Activated naive CD4-positive, alpha-beta T cell treated with anti-CD3 and anti-CD28 coated beads, Interleukin-2, amount 50 U/mL, for 24 hours (primary cell): ENCODE data around the gene ARID5B.

Experiments used
- H3K27ac Mint-ChIP-seq: one replicate; pipeline ENCODE4 v1.8.0; 2021; ENCODE audit warnings: mild to moderate bottlenecking, mixed read lengths
- H3K27me3 Mint-ChIP-seq: one replicate; pipeline ENCODE4 v1.8.0; 2021; ENCODE audit warnings: mixed read lengths
- H3K36me3 Mint-ChIP-seq: one replicate; pipeline ENCODE4 v1.8.0; 2021; ENCODE audit warnings: mixed read lengths
- H3K4me1 Mint-ChIP-seq: one replicate; pipeline ENCODE4 v1.8.0; 2021; ENCODE audit warnings: mixed read lengths
- H3K4me3 Mint-ChIP-seq: one replicate; pipeline ENCODE4 v1.8.0; 2021; ENCODE audit warnings: mild to moderate bottlenecking, mixed read lengths
- H3K9me3 Mint-ChIP-seq: one replicate; pipeline ENCODE4 v1.8.0; 2021; ENCODE audit warnings: mixed read lengths

Gene ARID5B

DNA sequence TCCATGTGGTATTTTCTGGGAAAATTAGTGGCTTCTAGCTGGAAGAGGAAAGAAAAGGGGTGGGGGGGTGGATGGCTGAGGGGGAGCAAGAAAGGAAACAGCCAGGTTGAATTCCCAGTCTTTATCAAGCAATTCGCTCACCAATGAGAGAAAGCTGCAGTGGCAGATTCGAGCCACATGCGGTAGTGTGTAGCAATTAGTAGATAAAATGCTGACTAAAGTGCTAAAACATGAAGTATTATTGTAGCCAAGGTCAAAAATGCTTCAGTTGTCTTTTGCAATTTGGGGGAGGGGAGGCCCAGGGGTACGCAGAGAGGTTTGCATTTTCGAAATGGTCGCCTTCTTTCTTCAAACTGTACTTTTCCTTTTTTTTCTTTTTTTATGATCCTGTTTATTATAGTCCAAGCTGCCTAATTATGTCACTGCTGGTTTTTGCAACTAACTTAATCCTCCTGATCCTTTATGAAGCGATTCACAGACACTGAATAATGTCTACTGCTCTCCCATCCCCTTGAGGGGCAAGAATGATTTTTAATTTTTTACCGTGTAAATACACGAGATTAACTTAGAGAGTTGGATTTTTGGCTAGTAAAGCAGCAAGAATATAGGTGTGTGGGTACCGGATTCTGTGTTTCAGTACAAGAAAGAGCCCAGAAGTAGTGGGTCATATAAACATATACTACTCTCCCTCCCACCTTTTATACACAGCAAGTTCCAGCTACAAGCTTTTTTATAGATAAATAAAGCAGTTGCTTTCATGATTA is 3.6 kb upstream of the ARID5B start:
- H3K4me3 Mint-ChIP-seq = peak overlapping the region; percentile 88
- no peaks in the 10 kb centered on the region for H3K9me3 Mint-ChIP-seq
- peak overlapping the region; percentile 96 for H3K27ac Mint-ChIP-seq
- no peaks in the 10 kb centered on the region for H3K27me3 Mint-ChIP-seq
- H3K36me3 Mint-ChIP-seq = no peaks in the 10 kb centered on the region
- H3K4me1 Mint-ChIP-seq = peaks cover 45% of the 10 kb centered on the region

DNA sequence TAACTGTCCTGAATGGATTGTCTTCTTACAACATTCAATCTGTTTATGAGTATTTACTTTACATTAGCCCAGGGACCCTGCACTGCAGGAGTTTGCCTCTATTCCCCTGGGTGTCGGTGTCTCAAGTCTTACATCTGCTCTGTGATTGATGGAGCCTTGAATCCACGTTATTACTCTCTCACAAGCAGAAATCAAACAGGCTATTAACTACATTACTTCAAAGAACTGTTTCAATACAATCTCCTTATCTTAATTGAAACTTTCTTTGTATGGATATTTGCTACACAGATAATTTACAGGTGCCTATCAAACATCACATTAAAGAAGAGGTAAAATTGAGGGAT is 3.1 kb upstream of the ARID5B start:
- H3K4me3 Mint-ChIP-seq = peak overlapping the region; percentile 88
- H3K4me1 Mint-ChIP-seq = peaks cover 45% of the 10 kb centered on the region
- H3K9me3 Mint-ChIP-seq = no peaks in the 10 kb centered on the region
- no peaks in the 10 kb centered on the region for H3K27me3 Mint-ChIP-seq
- no peaks in the 10 kb centered on the region for H3K36me3 Mint-ChIP-seq
- H3K27ac Mint-ChIP-seq = peak overlapping the region; percentile 96

DNA sequence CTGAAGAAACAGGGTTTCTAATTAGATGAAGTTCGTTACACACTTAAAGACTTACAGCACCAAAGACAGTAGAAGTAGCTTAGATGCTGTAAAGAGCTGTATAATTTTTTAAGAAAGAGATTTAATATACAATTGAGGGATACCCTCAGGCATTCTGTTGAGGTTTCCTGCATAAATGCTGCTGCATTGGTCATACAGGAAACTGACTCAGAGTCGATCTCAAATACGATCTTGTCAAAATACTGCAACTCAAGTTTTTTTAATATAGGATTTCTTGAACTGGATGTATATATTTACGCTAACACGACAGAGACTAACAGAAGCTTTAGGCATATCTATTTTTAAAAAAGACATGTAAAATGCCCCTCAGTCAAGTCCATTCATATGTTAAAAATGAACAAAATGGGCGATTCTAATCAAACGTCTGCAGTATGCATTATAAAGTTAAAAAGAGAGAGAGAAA is 2.4 kb upstream of the ARID5B start:
- H3K36me3 Mint-ChIP-seq = no peaks in the 10 kb centered on the region
- H3K4me1 Mint-ChIP-seq = peaks cover 42% of the 10 kb centered on the region
- H3K27ac Mint-ChIP-seq = peak overlapping the region; percentile 96
- H3K9me3 Mint-ChIP-seq = no peaks in the 10 kb centered on the region
- H3K4me3 Mint-ChIP-seq = peak overlapping the region; percentile 91
- H3K27me3 Mint-ChIP-seq = no peaks in the 10 kb centered on the region

DNA sequence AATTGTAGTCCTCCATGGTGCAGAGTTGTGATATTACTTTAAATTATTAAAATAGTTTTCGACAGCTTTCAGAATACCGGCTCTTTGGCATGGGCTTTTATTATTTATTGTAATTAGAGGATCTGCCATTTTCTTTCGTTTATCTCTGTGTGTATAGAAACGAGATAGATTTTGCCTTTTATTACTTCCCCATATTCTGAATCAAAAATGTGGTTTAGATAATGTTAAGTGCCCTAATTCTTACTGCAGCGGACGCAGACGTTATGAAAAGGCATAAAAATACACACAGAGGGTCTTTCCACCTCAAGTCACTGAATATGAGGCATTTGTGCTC is 1.9 kb upstream of the ARID5B start:
- Mint-ChIP-seq H3K27ac (peak overlapping the region; percentile 96), H3K27me3 (no peaks in the 10 kb centered on the region), H3K4me3 (peak overlapping the region; percentile 91), H3K36me3 (peaks cover 3% of the 10 kb centered on the region), H3K9me3 (no peaks in the 10 kb centered on the region), H3K4me1 (peaks cover 42% of the 10 kb centered on the region)

DNA sequence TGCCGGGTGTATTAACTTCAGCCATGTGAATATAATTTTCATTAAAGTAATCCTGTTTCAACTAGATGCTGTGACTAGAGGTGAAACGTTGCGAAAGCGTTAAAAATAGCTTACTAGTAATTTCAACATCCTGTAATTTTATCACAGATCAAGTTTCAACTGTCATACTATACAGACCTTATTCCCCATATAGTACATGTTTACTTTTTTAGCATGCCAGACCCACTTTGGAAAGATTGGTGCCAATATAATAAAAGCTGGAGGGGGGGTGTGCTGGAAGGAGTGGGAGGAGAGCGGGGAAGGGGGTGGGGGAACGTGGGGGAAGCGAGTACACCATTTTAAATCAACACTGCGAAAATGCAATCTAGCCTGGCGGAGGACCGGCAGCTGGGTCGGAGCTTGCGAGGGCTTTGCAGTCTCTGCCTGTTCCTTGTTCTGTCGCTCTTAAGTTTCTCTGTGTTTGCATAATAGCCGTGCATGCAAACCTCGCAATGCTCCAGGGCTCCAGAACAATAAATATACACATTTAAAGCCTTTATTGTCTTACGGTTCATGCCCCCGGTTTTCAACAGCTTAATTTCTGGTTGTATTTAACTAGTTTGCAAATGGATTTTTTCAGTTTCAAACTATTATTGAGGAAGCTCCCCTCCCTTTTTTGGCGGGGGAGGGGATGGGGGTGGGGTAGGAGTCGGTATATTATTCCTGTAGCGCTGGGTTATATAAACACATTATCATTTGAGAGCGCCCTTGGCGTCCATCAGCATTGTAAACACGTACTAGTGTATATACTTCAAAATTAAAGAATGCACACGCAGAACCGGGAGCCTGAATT is 1.3 kb upstream of the ARID5B start:
- Mint-ChIP-seq H3K27me3 (no peaks in the 10 kb centered on the region), H3K36me3 (peaks cover 4% of the 10 kb centered on the region), H3K4me1 (peaks cover 48% of the 10 kb centered on the region), H3K27ac (peak overlapping the region; percentile 96), H3K9me3 (no peaks in the 10 kb centered on the region), H3K4me3 (peak overlapping the region; percentile 91)

DNA sequence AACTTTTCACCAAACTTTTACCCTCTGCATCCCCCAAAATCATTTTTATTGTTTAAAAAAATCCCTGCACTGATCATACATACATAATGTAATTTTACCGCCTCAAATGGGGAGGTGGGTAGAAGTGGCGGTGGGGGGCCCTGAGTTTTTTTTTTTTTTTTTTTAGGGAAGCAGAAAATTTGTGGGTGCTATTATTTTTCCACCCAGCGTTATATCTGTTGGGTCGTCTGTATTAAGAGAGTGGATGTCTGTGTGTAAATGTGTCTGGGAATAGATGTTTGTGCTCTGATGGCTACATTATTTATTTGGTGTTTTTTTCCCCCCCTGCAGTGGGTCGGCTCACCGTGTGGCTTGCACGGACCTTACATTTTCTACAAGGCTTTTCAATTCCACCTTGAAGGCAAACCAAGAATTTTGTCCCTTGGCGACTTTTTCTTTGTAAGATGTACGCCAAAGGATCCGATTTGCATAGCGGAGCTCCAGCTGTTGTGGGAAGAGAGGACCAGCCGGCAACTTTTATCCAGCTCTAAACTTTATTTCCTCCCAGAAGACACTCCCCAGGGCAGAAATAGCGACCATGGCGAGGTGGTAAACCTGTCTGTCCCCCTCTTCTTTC is 438 bp downstream of the ARID5B start:
- H3K4me3 Mint-ChIP-seq = peak overlapping the region; percentile 91
- H3K27ac Mint-ChIP-seq = peak overlapping the region; percentile 96
- H3K9me3 Mint-ChIP-seq = no peaks in the 10 kb centered on the region
- peaks cover 56% of the 10 kb centered on the region for H3K4me1 Mint-ChIP-seq
- peaks cover 4% of the 10 kb centered on the region for H3K36me3 Mint-ChIP-seq
- H3K27me3 Mint-ChIP-seq = no peaks in the 10 kb centered on the region

DNA sequence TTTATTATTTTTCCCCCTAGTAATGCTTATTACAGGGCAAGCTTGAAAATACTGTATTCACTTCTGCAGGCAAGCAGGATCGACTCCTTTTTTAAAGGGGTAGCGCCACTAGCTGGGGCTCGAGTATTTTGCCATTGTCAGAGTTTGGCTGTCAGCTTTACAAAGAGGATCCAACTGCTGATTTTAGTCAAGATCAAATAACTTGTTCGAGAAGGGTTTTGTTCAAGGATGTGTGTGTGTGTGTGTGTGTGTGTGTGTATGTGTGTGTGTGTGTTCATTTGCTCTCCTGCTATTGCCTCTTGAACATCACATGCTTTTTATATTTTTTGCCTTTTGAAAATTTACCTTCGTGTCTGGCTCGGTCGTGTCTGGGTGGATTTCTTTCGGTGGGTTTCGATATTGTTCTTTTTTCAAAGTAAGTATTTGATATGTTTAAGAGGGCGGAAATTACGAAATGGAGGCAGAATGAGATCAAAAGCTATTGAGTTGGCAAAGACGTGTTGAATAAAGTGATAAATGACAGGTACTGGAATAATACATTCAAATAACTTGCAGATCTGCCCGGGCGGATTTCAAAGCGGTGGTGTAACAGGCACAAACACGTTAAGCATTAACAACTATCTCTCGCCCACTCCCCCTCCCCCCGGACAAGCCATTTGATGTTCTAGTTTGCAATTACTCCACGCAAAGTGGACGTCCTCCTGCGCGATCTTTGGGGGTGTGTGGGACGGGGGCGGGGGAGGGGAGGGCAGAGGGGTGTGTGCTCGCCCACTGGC is 1.1 kb downstream of the ARID5B start:
- Mint-ChIP-seq H3K36me3 (peaks cover 4% of the 10 kb centered on the region), H3K4me3 (peak overlapping the region; percentile 91), H3K27ac (peak overlapping the region; percentile 96), H3K27me3 (no peaks in the 10 kb centered on the region), H3K4me1 (peaks cover 50% of the 10 kb centered on the region), H3K9me3 (no peaks in the 10 kb centered on the region)

DNA sequence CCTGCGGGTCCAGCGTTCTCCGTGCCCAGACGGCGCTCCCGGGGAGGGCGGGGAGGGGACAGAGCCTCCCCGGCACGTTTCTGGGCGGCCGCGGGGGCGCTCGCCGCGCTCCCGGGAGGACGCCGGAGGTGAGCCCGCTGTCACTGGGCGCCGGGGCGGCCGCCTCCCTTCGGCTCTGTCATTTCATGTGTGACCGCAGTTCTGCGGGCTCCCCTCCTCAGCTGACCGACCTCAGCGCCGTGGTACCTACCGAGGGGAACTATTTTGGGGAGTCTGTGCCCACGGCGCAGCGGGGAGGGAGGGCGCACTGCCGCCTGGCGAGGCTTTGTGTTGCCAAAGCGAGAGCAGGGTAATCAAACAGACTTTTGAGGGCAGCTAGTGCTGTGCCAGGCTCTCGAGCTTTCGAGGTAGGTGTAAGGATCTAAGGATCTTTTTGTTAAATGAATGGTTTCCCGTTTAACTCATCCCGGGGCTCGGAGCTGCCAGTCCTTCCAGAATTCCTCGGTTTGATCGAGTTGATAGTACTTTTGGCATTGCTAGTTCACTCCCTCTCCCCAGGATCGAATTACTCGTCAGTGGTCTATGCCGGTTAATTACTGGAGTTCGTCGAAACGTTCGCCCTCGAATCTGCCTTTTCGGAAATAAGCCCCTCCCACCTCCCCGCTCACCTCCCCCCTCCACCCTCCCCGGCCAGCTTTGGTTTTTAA is 1.9 kb downstream of the ARID5B start:
- Mint-ChIP-seq H3K27me3 (no peaks in the 10 kb centered on the region), H3K36me3 (peaks cover 6% of the 10 kb centered on the region), H3K4me1 (peaks cover 47% of the 10 kb centered on the region), H3K27ac (peak overlapping the region; percentile 99), H3K9me3 (no peaks in the 10 kb centered on the region), H3K4me3 (peak overlapping the region; percentile 96)

DNA sequence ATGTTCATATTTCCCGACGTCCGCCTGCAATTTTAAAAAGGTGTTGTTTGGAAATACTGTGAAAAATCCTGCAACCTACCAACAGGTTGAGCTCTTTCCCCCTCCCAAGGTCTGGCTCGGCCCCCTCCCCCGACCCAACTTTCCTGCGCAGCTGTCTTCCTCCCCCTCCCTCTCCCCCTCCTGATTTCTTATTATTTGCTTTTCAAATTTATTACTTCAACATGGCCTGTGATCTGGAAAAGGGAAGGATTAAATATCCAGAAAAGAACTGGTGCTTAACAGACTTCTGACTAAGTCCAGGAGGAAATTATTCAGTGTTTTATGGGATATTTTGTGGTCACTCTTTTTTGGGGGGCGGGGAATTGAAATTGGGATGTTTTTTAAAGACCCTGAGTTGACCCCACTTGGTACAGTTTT is 2.4 kb downstream of the ARID5B start:
- Mint-ChIP-seq H3K36me3 (peaks cover 8% of the 10 kb centered on the region), H3K4me3 (peak overlapping the region; percentile 96), H3K27me3 (no peaks in the 10 kb centered on the region), H3K9me3 (no peaks in the 10 kb centered on the region), H3K4me1 (peaks cover 44% of the 10 kb centered on the region), H3K27ac (peak overlapping the region; percentile 99)

DNA sequence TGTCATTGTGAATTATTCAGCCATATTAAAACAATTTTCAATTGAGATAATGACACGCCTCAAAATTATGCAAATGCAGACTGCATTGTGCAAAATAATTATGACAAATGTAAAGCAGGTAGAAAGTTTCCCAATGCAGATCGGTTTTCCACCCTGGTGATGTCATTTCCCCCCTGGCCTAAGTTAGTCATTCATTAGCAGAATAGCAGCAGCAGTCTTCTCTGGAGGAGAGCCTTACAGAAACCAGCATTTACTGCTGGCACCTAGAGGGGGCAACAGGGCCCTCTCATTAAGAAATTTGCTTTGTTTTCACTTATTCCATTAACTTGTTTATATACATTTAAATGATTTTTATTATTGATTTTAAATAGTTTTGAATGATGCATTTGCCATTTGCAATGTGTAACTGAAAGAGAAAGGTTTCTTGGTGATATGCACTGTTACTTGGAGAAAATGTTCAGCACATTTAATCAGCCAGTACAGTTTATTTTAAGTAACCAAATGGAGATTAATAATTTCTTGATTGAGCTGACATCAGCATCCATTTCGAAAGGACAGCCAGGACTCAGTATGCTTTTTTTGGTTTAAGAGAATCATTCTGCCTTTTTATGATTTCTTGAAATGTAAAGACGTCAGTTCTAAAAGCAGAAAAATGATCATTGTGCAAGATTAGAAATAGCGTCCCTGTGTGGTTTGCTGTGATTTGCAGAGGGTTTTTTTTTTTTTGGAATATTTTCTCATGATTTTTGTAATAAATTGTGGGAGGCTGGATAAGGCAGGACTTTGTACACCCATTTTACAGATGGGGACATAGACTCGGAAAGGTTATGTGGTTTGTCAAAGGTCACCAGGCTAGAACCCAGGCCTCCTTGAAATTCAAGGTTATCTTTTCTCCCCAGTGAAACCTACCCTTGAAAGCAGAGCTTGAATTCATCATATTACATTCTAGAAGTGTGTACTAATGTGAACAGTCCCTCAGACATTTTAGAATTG is 3.5 kb downstream of the ARID5B start:
- Mint-ChIP-seq H3K9me3 (no peaks in the 10 kb centered on the region), H3K27ac (peak overlapping the region; percentile 99), H3K4me1 (peaks cover 41% of the 10 kb centered on the region), H3K27me3 (no peaks in the 10 kb centered on the region), H3K36me3 (peaks cover 13% of the 10 kb centered on the region), H3K4me3 (peak overlapping the region; percentile 96)

DNA sequence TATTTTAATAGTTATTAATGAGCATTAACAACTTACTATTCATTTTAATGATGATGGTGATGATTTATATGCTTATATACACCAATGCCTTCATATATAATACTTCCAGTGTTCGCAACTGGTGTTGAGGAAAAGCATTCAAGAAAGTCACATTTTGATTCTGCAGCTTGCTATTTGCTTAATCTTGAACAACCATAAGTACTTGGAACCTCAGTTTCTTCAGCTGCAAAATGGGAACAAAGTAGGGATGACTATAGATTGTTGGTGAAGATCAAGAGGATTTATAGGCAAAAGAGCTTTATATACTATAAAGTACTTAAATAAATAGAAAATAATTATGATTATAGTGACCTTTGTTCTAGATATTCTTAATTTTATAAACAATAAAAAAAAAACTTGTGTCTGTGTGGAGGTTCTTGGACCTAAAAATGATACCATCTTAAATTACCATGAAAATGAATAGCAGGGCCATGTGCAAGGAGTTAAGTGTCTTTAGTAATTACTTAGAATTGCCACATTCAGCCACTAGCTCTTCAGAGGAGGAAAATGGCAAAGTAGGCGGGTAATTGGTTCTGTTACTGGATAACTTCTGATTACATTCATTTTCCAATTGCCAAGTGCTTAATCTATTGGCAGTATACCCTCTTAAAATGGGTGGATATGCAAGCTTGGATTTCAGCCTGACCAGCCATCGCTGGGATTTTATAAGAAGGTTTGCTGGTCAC is 4.5 kb downstream of the ARID5B start:
- no peaks in the 10 kb centered on the region for H3K9me3 Mint-ChIP-seq
- H3K27ac Mint-ChIP-seq = peak overlapping the region; percentile 81
- peaks cover 16% of the 10 kb centered on the region for H3K36me3 Mint-ChIP-seq
- peaks cover 48% of the 10 kb centered on the region for H3K4me1 Mint-ChIP-seq
- H3K27me3 Mint-ChIP-seq = no peaks in the 10 kb centered on the region
- peak overlapping the region; percentile 57 for H3K4me3 Mint-ChIP-seq

DNA sequence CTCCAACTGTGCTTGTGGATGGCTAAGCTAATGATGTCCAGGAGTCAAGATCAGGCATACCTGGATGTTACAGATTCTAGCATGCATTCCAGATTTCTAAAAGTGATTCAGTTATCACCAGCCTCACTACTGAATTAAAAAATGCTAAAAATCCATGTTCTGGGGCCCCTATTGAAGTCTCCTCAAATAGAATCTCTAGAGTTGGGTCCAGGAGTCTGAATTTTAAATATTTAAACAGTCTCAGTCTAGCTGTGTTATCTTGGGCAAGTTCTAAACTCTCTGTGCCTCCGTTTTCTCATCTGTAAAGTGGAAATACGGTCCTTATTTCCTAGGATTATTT is 5.0 kb downstream of the ARID5B start:
- peaks cover 18% of the 10 kb centered on the region for H3K36me3 Mint-ChIP-seq
- no peaks in the 10 kb centered on the region for H3K27me3 Mint-ChIP-seq
- H3K9me3 Mint-ChIP-seq = no peaks in the 10 kb centered on the region
- H3K4me1 Mint-ChIP-seq = peaks cover 54% of the 10 kb centered on the region
- no peak overlapping the region for H3K4me3 Mint-ChIP-seq
- H3K27ac Mint-ChIP-seq = no peak overlapping the region

DNA sequence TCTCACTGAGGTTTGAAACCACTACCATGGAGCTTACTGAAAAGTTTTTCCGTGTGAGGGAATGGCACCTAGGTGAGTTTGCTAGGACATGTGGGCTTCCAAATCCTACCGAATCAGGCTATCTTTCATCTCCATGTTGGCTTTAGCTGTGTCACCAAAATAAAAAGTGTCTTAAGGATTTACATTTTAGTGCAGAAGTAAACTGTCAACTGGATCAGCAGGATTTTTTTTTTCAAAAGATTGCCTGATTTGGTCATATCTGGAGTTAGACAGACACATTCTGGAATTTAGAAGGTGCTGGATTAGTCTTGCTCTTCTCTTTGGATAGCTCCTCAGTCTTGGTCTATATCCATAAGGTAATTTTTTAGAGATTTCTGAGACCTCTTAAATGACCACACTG is 5.5 kb downstream of the ARID5B start:
- H3K4me3 Mint-ChIP-seq = no peak overlapping the region
- peak overlapping the region; percentile 41 for H3K27ac Mint-ChIP-seq
- H3K36me3 Mint-ChIP-seq = peaks cover 22% of the 10 kb centered on the region

More for the DNA sequence above, 5.5 kb downstream of the ARID5B start:
- Mint-ChIP-seq H3K9me3 (no peaks in the 10 kb centered on the region), H3K4me1 (peaks cover 59% of the 10 kb centered on the region), H3K27me3 (no peaks in the 10 kb centered on the region)
